A673 (cell line): ENCODE data around the gene MEF2A.

ENCODE experiments used
- CTCF ChIP-seq: fragments of 300-800, 200-600 bp; sonication (generic); conservative IDR thresholded peaks from 2 replicates; pipeline ENCODE4 v1.5.1; 2017; ENCODE audit warnings: low read depth, mild to moderate bottlenecking, antibody characterized with exemption, low read length, moderate library complexity, mixed read lengths
- EZH2 ChIP-seq: fragments of 200-600 bp; sonication (generic); IDR thresholded peaks from 2 replicates; pipeline ENCODE4 v1.6.1; 2017; ENCODE audit warnings: borderline replicate concordance, low read depth, mild to moderate bottlenecking, mixed read lengths, antibody characterized with exemption, low read length; ENCODE audit not compliant: poor library complexity, severe bottlenecking

GRCh38 chr15:99738021-99738847 lies 172.4 kb downstream of the MEF2A start:
- no peak for TF ChIP-seq CTCF
- no peak for TF ChIP-seq EZH2
